Right ventricle myocardium inferior (tissue), 1 donor: ENCODE measurements around the gene PTPN14. TPM values are rescaled to one million over a fixed set of nuclear protein-coding genes. Genes with fewer than 3 reads are reported as not detected.

ENCODE experiments used
- ATAC-seq: fragments of 200-7000 bp; cut with Tn5 transposase; one replicate; pipeline ENCODE4 v1.9.1; 2020; ENCODE audit warnings: mild to moderate bottlenecking, moderate library complexity
- DNase-seq: peaks from one replicate; pipeline ENCODE4 v3.0.0; 2021; ENCODE audit errors: missing footprints
- intact Hi-C: fragments of 100-400 bp; cut with DNase I; formaldehyde crosslinking; loops from one replicate; pipeline ENCODE4 v1.11.0; 2022
- total RNA-seq: library from RNA; stranded (reverse); fragmentation: NEBNext Ultra II Directional; extraction: Animal tissue kit (Norgen Biotek cat#: 25700); gene quantifications from one replicate; pipeline ENCODE4 v1.2.1, GENCODE V29; 2021
- donor health status: DM: no; HTN: yes; CAD: no; lungs with severe emphysema.

The PTPN14 gene
- total RNA-seq, 1 donor from 2014 or later = 23.0 TPM

DNA sequence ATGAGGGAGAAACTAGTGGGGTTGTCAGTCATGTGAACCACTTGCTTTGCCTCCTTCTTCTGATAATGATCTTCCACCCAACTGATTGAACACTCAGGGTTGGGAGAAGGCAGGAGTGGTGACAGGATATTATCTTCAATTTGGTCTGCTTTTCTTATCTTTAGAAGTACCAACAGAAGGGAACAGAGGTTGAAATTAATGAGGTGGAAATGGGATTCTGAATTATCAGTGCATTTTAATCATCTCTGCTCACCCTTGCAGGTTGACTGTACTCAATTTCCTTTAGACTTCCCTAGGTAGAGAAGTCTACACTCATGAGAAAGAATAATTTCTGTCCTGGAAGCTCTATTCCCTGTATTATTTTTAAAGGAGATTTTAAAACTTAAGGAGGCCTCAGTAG, 19.9 kb upstream of the PTPN14 start:
- ATAC-seq = no peak
- intact Hi-C loops = no loop called here
- no peak for DNase-seq

DNA sequence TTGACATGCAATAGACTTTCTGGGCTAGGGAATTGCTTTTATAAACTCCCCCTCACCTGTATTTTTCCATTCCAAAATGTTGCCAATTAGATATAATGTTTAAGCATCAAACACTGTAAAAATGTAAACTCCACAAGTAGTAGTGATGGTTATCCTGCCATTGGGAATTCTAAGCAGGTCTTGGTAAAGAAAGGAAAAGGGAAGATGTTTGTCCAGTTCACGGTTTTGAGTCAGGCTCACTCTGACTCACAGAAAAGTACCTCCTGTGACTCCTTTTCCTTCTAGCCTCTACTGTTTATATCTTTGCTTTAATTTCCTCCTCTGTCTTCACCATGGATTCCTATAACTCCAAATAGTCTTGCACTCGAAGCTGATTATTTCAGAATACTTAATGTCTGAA, 19.0 kb upstream of the PTPN14 start:
- no peak for DNase-seq
- intact Hi-C loops = no loop called here
- ATAC-seq = no peak

DNA sequence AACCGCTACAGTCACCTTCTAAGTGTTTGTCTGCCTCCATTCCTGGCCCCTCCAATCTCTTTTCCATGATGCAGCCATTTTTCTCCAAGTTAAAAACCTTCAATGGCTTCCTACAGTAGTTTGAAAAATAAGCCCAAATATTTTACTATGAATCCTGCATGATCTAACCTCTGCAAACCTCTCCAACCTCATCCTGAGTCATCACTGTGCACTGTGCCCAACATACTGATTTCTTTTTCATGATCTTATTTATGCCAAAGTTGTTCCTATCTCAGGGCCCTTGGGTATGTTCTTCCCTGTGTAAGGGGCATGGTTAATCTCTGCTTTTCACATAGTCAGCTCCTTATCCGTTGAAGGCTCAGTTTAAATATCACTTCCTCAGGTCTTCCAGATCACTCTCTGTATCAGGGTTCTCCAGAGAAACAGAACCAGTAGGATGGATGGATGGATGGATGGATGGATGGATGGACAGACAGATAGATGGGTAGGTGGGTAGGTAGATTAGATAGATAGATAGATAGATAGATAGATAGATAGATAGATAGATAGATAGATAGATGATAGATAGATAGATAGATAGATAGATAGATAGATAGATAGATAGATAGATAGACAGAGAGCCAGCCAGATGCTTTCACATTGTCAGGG, 18.1 kb upstream of the PTPN14 start:
- intact Hi-C loops = loop anchor here (10.0 kb wide), 1 partner anchor 1945 kb away; a partner anchor contains a TSS
- no peak for ATAC-seq

DNA sequence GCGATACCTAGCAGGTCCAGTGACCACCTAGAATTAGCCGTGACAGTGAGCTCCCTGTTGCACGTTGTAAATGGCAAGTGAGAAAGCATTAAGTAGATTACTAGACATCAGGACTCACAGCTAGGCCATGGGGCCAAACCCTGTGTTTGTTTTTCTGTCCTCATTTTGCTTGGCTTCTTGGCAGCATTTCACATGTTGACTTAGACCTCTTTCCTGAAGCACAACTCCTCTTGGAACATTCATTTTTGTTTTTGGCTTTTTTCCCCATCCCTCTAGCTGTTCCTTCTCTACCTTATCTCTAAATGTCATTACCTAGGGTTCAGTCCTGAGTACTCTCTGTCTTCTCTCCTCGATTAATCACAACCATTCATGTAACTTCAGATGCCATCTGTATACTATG, 16.9 kb upstream of the PTPN14 start:
- intact Hi-C loops = loop anchor here (10.0 kb wide), 1 partner anchor 1944 kb away; a partner anchor contains a TSS
- peak; percentile 89 for ATAC-seq
- DNase-seq = no peak

More for the DNA sequence above, 18.1 kb upstream of the PTPN14 start:
- DNase-seq = no peak

DNA sequence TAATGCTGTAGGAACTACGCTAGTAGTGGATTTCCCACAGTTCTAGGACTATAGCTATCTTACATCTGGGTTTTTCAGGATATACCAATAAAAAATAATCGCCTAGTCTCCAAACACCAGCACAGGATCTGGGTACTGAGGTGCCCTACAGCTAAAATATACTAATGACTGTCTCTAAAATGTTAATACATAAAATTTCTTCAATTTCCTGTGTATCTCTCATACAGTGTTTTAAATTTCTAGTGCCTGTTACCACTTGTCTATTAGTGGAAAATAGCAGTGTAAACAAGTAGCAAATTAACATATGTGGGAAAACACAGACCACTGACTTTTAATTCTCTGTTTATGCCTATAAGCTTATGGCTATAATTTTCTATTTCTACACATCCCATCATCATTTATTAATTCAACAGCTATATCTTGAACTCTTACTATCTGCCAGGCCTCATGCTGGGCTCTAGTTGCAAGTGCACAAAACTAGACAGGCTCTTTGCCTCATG, 16.1 kb upstream of the PTPN14 start:
- ATAC-seq = no peak
- DNase-seq = no peak
- intact Hi-C loops = loop anchor here (10.0 kb wide), 1 partner anchor 1943 kb away; a partner anchor contains a TSS

DNA sequence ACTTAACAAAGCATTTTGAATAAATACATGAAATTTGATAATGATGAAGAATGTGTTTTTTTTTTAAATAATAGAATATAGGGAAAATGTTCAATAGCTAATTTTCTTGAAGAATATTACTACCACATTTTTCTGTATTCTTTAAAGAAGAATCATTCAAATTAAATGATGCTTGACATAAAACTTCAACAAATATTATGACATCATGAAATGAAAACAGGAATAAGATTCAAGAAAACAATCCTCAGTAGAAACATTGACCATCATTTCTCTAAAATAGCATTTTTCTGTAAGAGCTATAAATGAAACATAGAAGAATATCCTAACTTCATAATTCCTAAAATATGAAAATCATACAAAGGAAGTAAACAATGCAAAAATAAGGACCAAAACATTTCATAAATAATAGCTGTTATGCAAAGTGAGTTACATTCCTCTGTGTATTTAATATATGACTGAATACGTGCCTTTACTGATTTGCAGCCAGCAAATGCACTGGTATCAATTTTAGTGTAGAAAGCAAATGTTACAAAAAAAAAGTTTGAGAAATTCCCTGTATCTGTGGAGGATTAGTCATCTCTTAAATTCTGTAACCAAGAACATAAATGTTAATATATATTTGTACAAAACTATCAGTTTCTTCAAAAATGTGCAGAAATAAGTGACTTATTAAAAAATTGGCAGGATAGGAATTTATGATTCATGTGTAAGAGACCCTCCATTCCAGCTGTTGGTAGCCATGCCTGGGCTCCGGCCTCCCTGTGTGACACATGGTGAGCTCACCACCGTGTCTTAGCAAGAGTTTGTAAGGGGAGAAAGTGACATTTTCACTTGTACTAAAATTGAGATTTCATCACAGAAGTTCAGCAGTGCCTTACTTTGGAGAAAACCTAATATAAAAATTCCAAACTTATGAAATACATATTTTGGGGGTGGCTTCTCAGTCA, 15.0 kb upstream of the PTPN14 start:
- intact Hi-C loops = loop anchor here (10.0 kb wide), 1 partner anchor 1942 kb away; a partner anchor contains a TSS
- DNase-seq = no peak
- no peak for ATAC-seq

DNA sequence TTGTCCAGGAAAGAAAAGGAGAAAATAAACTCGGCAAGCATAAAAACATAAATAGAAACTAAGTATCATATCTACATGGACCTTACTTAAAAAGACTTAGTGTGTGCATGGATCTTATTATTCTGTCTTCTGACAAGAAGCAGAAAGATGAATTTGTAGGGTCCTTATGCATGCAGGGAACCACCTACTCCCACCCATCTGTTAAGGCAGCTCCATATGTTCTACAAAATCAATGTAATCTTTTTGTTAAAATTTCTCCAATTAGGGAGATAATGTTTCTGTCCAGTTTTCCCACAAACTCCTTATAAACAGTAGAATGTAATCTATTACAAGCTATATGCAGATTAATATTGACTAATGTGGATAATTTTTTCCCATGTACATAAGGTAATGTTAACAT, 13.9 kb upstream of the PTPN14 start:
- DNase-seq (no peak), ATAC-seq (no peak)
- intact Hi-C loops = loop anchor here (10.0 kb wide), 1 partner anchor 1941 kb away; a partner anchor contains a TSS

DNA sequence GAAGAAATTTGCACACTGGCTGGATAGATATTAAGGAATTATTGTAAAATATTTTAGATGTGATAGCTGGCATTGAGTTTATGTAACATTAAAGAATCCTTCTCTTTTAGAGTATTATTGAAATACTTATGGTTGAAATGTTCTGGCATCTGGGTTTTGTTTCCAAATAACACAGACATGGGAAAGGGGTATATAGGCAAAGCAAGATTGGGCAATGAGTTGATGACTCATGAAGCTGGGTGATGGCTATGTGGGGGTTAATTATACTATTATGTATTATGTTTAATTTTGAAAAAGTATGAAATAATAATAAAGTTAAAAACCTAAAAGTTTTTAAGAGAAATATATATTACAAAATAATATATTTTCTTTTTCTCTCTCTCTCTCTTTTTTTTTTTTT, 12.5 kb upstream of the PTPN14 start:
- no peak for ATAC-seq
- intact Hi-C loops = loop anchor here (10.0 kb wide), 1 partner anchor 1939 kb away; a partner anchor contains a TSS
- DNase-seq = no peak

DNA sequence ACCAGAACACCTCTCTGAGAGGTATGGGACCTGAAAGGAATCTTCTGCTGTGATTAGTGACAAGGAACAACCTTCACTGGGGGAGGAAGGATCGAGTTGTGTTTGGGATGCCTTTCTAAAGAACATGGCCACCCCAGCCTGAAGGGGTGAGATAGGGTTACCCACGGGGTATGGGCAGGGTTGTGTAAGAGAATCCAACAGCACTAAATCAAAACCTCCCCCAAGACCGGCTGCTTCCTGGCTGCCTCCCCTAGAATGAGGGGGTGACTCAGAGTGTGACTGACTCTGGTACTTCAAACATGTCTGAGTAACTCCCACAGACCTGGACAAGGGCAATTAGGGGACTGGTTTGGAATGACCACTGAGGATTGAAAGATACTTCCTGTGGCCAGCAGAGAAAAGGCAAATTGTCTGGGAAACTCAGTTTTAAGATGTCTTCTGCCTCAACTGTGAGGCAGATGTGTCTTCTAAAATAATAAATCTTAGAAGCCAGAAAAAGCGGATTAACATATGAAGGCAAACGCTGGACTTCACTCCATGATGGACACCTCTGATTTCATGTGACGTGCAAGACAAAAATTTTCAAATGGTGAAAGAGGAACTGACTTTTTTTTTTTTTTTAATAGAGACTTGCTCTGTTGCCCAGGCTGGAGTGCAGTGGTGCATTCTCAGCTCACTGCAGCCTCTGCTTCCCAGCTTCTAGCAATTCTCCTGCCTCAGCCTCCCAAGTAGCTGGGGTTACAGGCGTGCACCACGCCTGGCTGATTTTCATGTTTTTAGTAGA, 6.7 kb upstream of the PTPN14 start:
- no peak for DNase-seq
- ATAC-seq = peak; percentile 10
- intact Hi-C loops = loop anchor here (10.0 kb wide), 2 partner anchors 193 to 223 kb away; no protein-coding TSS in a partner anchor

DNA sequence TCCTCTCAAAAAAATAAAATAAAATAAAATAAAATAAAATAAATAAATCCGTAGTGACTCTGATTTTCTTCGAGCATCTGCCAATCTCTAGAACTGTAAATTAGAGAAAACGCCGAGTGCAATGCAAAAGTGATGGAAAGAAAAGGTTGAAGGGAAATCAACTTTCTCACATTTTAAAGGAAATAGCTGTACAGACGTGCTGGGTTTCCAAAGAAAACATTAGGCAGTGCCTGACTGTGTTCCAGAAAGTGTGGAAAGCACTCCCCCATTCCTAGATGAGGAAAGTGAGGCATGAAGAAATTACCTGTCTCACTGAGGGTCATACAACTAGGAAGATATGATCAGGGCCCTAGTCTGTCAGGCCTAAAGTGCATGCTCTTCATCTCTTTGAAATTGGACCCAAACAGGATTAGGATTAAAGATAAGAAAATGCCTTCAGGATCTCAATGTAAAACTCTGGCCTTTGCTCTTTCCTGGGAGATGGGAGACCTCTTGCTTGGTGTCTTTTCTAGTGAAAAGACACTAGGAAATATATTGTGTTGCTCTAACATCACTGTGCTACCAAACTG, 1.8 kb upstream of the PTPN14 start:
- no peak for DNase-seq
- no peak for ATAC-seq
- intact Hi-C loops = loop anchor here (5.0 to 10.0 kb wide), 3 partner anchors 111 to 218 kb away; no protein-coding TSS in a partner anchor

DNA sequence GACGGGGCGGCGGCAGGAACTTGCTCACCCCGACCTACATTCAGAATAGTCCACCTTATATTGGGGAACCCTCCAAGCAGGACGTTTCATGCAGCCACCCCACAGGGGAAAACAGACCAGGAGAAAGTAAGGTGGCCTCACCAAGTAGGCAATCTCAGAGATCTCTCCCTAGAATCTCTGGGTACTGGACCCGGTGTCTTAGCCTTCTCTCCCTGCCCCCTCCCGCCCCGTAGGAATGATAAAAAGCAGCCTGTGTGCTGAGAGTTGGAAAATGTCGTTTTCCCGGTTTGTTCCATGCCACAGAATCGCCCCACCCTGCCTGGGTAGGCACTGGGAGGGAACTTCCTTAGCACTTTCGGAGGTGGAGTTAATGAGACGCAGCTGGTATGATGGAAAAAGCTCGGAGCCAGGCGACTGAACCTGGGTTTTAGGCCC, 789 bp upstream of the PTPN14 start:
- ATAC-seq = peak; percentile 49
- peak; percentile 68 for DNase-seq
- intact Hi-C loops = loop anchor here (5.0 to 10.0 kb wide), 3 partner anchors 110 to 217 kb away; no protein-coding TSS in a partner anchor

DNA sequence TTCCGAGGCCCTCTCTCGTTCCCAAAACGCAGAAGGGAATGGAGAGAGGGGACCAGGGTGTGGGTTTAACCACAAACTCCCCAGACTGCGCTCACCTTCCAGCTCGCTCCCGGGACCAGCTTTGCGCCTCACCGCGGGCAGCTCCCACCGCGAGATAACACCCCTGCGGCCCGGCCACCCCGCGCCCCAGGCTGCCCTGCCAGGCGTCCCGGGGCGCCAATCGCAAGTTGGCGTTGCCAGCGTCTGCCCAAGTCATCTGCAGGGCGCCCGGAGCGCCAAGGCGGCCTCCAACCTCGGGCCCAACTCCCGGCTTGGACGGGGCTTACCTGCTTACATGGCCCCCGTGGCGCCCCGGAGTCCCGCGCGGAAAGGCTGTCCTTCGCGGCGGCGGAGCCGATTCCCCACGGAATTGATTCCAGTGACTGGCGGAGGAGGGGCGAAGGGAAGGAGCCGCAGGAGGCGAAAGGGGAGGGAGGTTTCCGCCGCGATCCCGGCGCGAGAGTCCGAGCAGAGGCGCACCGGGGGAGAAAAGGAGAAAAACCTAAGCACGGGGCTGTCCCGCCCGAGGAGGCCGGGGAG, 456 bp downstream of the PTPN14 start:
- DNase-seq (peak; percentile 80), ATAC-seq (peak; percentile 20)
- intact Hi-C loops = loop anchor here (5.0 to 10.0 kb wide), 3 partner anchors 109 to 216 kb away; no protein-coding TSS in a partner anchor

DNA sequence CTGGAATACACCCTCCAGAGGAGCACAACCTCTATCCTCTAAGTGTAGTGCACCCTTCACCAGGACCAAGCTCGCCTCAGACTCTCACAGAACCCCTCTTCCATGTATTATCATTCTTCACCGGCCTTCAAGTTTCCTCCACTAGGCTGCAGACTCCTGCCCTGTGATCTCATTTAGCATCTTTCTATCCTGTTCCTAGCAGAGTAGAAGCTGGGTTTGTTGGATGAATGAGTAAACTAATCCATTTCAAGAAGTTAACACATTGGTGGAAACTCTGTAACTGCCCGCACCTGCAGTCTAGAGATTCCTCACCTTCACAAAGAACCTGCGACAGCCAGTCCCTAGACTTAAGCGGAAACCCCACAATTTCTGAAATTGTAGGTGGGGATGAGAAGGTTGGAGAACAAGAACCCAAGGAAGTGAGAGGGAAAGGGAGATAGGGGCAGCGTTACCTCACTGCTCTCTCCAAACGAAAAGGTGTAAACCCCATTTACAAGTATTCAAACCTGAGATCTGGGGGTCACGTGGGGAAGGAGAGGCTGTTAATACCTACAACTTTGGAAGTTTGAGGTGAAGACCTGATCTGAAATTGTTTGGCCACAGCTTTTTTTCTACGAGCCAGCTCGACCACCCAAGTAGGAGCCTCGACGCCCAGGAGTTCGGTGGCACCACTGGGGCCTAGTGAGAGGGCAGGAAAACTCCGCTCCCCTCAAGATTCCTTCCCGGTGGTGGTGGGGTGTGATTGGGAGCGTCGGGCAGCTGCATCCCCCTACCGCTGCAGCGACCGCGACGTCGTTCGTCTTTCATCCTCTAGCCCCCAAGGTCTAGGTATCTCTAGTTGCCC, 1.2 kb downstream of the PTPN14 start:
- DNase-seq = no peak
- ATAC-seq = no peak
- intact Hi-C loops = loop anchor here (5.0 to 10.0 kb wide), 3 partner anchors 108 to 215 kb away; no protein-coding TSS in a partner anchor

DNA sequence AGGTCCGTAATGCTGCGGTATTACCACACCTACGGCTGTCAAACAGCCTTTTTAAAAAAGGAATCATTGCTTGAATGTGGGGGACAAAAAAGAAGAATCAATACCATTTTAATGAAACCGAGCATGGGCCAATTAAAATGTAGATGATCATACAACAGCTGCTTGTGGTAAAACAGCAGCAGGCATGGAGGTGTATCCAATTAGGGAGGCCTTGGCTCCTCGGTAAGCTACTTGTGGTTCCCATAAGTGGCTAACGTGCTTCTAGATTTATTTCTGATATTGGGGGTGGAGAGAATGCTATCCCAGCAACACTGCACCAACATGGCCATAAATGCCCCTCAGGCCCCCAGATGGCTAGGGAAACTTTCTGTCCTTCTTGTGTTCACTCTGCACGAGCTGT, 1.8 kb downstream of the PTPN14 start:
- no peak for ATAC-seq
- intact Hi-C loops = loop anchor here (5.0 to 10.0 kb wide), 3 partner anchors 107 to 215 kb away; no protein-coding TSS in a partner anchor
- DNase-seq = no peak

DNA sequence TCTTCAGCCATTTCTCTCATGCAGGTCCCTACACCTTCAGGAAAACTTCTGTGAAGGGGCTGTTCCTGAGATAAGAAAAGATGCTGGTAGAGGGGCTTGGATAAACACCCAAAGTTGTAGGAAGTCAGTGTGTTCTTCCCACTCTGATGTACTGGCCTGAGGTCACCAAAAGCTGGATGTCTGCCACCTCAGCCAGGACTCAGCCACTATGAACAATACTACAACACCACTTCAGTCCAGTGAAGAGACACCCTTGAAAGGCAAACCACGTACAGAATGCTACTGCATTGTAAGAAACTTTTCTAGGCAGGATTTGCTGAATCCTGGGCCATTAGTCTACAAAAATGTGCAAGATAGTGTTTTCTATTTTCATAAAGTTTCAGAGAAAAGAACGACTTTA, 2.4 kb downstream of the PTPN14 start:
- no peak for DNase-seq
- intact Hi-C loops = no loop called here
- no peak for ATAC-seq

DNA sequence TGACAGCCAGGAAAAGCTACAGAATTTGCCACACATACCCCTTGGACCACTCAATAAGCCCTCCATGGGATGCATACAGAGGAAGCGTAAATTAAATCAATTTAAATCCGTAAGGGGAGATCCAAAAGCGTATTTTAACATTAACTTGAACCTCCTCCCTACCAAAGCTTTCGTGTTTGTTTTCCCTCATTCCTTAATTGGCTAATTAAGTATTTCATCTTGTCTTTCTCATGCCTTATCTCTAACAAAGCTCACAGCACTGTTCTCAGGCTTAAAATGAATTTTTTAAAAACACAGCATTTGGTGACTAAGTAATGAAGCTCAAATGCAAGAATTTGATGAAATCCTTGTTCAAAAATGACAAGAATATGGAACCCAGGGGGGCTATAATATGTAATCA, 3.1 kb downstream of the PTPN14 start:
- no peak for DNase-seq
- intact Hi-C loops = no loop called here
- ATAC-seq = no peak

DNA sequence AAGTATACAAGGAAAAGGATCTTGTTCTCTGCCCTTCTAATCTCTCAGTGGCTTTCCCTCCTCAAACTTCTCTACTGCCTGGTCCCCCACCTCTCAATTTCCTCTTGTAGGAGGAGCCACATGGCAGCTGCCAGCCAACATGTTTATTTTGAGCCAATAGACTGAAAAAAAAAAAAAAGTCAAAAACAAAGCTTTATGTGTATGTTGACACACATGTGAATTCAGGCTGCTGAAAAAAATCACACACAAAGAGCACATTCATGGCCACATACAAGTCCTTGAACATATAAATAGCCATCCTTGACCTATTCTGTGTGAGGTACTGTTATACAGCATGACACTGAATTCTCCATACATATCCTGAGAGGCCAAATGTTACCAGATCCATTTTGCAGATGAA, 3.7 kb downstream of the PTPN14 start:
- DNase-seq (no peak), ATAC-seq (no peak)
- intact Hi-C loops = no loop called here
